ENCODE data around the gene TNFAIP8L1.
A peak's percentile ranks its signal among the peaks of the same experiment; 100 is the strongest.

TNFAIP8L1 gene

GRCh38 chr19:4639531-4640246 is 373 bp downstream of the TNFAIP8L1 start:
- Histone ChIP-seq H3K4me3 (peak overlapping the region; percentile 98), H3K9ac (ENCODE audit: insufficient read length) (peak overlapping the region; percentile 86), H3K27ac (no peak overlapping the region), H3K36me3 (ENCODE audit: insufficient read depth, low read length) (no peaks in the 10 kb centered on the region), H3K9me3 (ENCODE audit: low read depth, low read length) (no peaks in the 10 kb centered on the region)
- no peak for TF ChIP-seq FOXP2 (optimal IDR thresholded peaks at IDR 0.05; ENCODE audit: control extremely low read depth, extremely low read length, insufficient read depth)
- TF ChIP-seq EZH2 (IDR thresholded peaks at IDR 0.05): no peak
- no peak; the same call in 1 of the 2 replicates for TF ChIP-seq POLR2AphosphoS5 (IDR thresholded peaks at IDR 0.05; ENCODE audit: borderline replicate concordance, low read depth, low read length)
- no peak for DNase-seq (ENCODE audit: low read depth, low spot score)

- peak overlapping the region; percentile 98 for H3K4me3 ChIP-seq
Measured at GRCh38 chr19:4640247-4641000, 1.1 kb downstream of the TNFAIP8L1 start.

DNA sequence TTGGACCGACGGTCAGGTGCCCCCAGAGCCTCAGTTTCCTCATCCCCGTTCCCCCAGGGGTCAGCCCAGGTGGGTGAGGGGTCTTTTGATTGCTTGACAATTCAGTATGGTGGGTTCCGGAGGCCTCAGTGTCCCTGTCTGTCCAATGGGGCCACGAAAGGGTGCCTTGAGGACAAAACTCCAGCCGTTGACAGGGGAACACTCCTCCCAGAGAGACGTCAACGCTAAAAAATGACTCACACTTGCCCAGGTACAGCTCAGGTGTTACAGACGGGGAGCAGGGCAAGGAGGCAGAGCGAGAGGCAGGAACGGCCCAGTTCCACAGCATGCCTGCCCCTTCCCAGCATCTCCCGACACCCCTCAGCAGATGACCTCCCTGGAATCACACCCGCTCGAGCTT is 1.8 kb downstream of the TNFAIP8L1 start:
- TF ChIP-seq EZH2 (IDR thresholded peaks at IDR 0.05) (no peak), FOXP2 (optimal IDR thresholded peaks at IDR 0.05; ENCODE audit: control extremely low read depth, extremely low read length, insufficient read depth) (no peak), POLR2AphosphoS5 (IDR thresholded peaks at IDR 0.05; ENCODE audit: borderline replicate concordance, low read depth, low read length) (no peak)
- H3K36me3 ChIP-seq (ENCODE audit: insufficient read depth, low read length): no peaks in the 10 kb centered on the region
- DNase-seq (ENCODE audit: low read depth, low spot score): no peak
- H3K4me3 ChIP-seq: no peak overlapping the region
- H3K27ac ChIP-seq: no peak overlapping the region
- H3K9me3 ChIP-seq (ENCODE audit: low read depth, low read length): no peaks in the 10 kb centered on the region
- H3K9ac ChIP-seq (ENCODE audit: insufficient read length): no peak overlapping the region

More at GRCh38 chr19:4640247-4641000, 1.1 kb downstream of the TNFAIP8L1 start:
- H3K9me3 ChIP-seq (ENCODE audit: low read depth, low read length): no peaks in the 10 kb centered on the region
- no peak overlapping the region for H3K27ac ChIP-seq
- TF ChIP-seq POLR2AphosphoS5 (IDR thresholded peaks at IDR 0.05; ENCODE audit: borderline replicate concordance, low read depth, low read length) (no peak), EZH2 (IDR thresholded peaks at IDR 0.05) (no peak), FOXP2 (optimal IDR thresholded peaks at IDR 0.05; ENCODE audit: control extremely low read depth, extremely low read length, insufficient read depth) (no peak)
- no peaks in the 10 kb centered on the region for H3K36me3 ChIP-seq (ENCODE audit: insufficient read depth, low read length)
- H3K9ac ChIP-seq (ENCODE audit: insufficient read length): peak overlapping the region; percentile 86
- no peak for DNase-seq (ENCODE audit: low read depth, low spot score)

- no peak for DNase-seq (ENCODE audit: low read depth, low spot score)
- TF ChIP-seq POLR2AphosphoS5 (IDR thresholded peaks at IDR 0.05; ENCODE audit: borderline replicate concordance, low read depth, low read length) (no peak), FOXP2 (optimal IDR thresholded peaks at IDR 0.05; ENCODE audit: control extremely low read depth, extremely low read length, insufficient read depth) (no peak), EZH2 (IDR thresholded peaks at IDR 0.05) (no peak)
- Histone ChIP-seq H3K27ac (no peak overlapping the region), H3K4me3 (no peak overlapping the region), H3K36me3 (ENCODE audit: insufficient read depth, low read length) (no peaks in the 10 kb centered on the region), H3K9ac (ENCODE audit: insufficient read length) (no peak overlapping the region), H3K9me3 (ENCODE audit: low read depth, low read length) (no peaks in the 10 kb centered on the region)
Measured at GRCh38 chr19:4642625-4643024, 3.3 kb downstream of the TNFAIP8L1 start.

- TF ChIP-seq EZH2 (IDR thresholded peaks at IDR 0.05): no peak
- TF ChIP-seq POLR2AphosphoS5 (IDR thresholded peaks at IDR 0.05; ENCODE audit: borderline replicate concordance, low read depth, low read length): no peak
- no peak for TF ChIP-seq FOXP2 (optimal IDR thresholded peaks at IDR 0.05; ENCODE audit: control extremely low read depth, extremely low read length, insufficient read depth)
- DNase-seq (ENCODE audit: low read depth, low spot score): no peak
Measured at GRCh38 chr19:4645718-4646117, 6.4 kb downstream of the TNFAIP8L1 start.

DNA sequence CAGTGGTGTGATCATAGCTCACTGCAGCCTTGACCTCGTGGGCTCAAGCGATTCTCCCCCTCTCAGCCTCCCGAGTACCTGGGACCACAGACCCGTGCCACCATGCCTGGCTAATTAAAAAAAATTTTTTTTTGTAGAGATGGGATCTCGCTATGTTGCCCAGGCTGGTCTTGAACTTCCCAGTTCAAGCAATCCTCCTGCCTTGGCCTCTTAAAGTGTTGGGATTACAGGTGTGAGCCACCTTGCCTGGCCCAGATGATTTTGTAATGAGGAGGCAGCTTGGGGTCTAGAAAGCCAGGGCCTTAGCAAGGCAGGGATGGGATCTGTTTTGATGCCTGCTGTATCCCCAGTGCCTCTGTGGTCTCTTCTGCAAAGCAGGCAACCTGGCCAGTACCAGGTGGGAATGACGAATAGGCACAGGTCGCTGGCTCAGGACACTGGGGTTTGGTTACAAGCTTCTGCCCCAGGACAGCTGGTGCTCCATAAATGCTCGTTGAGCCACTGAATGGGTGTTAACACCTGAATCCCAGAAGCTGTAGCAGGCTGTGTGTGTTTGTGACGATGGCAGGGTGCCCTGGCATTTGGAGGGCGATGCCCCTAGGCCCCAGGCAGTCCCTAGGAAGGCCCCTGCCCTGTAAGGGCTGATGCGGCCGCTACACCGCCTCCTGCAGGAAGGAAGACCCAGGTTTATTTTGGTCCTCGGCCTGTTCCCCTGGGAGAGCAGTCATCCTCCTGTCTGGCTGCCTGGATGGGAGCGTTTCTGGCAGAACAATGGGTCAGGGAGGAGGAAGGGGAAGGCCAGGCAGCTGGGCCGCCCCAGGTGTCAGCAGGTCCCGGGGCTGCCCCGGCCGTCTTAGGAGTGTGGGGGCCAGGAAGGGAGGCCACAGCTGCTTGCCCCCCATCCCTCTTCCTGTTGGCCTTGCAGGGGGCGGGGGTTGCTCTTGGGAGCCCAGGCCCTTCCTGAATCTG is 8.6 kb downstream of the TNFAIP8L1 start:
- no peaks in the 10 kb centered on the region for H3K9me3 ChIP-seq (ENCODE audit: low read depth, low read length)
- no peak overlapping the region for H3K27ac ChIP-seq
- TF ChIP-seq EZH2 (IDR thresholded peaks at IDR 0.05) (no peak), POLR2AphosphoS5 (IDR thresholded peaks at IDR 0.05; ENCODE audit: borderline replicate concordance, low read depth, low read length) (no peak), FOXP2 (optimal IDR thresholded peaks at IDR 0.05; ENCODE audit: control extremely low read depth, extremely low read length, insufficient read depth) (no peak)
- no peak overlapping the region for H3K4me3 ChIP-seq
- H3K9ac ChIP-seq (ENCODE audit: insufficient read length): no peak overlapping the region
- no peaks in the 10 kb centered on the region for H3K36me3 ChIP-seq (ENCODE audit: insufficient read depth, low read length)
- no peak for DNase-seq (ENCODE audit: low read depth, low spot score)

More at GRCh38 chr19:4645718-4646117, 6.4 kb downstream of the TNFAIP8L1 start:
- Histone ChIP-seq H3K36me3 (ENCODE audit: insufficient read depth, low read length) (no peaks in the 10 kb centered on the region), H3K4me3 (no peak overlapping the region), H3K9ac (ENCODE audit: insufficient read length) (no peak overlapping the region), H3K9me3 (ENCODE audit: low read depth, low read length) (no peaks in the 10 kb centered on the region), H3K27ac (no peak overlapping the region)

DNA sequence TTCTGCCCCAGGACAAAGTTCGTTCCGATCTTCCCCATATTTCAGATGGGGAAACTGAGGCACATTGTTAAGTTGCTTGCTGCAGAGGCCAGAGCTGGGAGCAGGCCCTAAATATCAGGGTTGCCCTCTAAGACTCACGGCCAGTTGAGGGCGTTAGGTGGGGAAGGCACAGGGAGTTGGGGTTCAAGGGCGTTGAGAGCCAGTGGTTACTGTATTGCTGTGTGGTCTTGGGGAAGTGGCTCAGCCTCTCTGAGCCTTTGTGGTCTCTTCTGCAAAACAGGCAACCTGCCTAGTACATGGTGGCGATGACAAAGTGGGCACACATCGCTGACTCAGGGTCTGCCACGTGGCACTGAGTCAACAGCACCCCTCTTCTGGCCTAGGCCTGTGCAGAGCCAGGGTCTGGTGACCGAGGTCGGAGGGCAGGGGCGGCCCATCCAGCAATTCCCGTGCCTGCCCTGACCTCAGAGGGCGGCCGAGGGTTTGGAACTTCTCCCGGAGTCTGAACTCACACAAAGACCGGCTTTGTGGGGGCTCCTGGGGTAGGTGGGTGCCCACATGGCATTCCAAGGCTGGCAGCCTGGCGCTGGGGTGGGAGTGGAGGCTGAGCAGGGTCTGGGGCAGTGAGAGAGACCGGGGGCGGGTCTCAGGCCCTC is 10.2 kb downstream of the TNFAIP8L1 start:
- H3K27ac ChIP-seq: no peak overlapping the region
- H3K36me3 ChIP-seq (ENCODE audit: insufficient read depth, low read length): no peaks in the 10 kb centered on the region
- no peak for TF ChIP-seq EZH2 (IDR thresholded peaks at IDR 0.05)
- TF ChIP-seq POLR2AphosphoS5 (IDR thresholded peaks at IDR 0.05; ENCODE audit: borderline replicate concordance, low read depth, low read length): no peak
- TF ChIP-seq FOXP2 (optimal IDR thresholded peaks at IDR 0.05; ENCODE audit: control extremely low read depth, extremely low read length, insufficient read depth): no peak
- no peak for DNase-seq (ENCODE audit: low read depth, low spot score)
- H3K9me3 ChIP-seq (ENCODE audit: low read depth, low read length): no peaks in the 10 kb centered on the region
- no peak overlapping the region for H3K4me3 ChIP-seq
- H3K9ac ChIP-seq (ENCODE audit: insufficient read length): no peak overlapping the region
